Large intestine (tissue), 3 donors: ENCODE results near the gene FAM161A. TPM values are rescaled to one million over a fixed set of nuclear protein-coding genes. Genes with fewer than 3 reads are reported as not detected.
"Not testable (repeated sequence)": the region's sequence is repeated elsewhere in the genome, so short reads cannot be mapped to it uniquely, and the experiment has no call there.

Experiments
- DNase-seq, 2 donors: peaks; one replicate each; pipeline versions ENCODE4 v3.0.0 to v3.0.0-alpha.2; 2013
- H3K27ac ChIP-seq: one replicate; pipeline ENCODE4 v1.5.1; 2013; ENCODE audit warnings: low read length
- H3K27me3 ChIP-seq: 2 replicates; pipeline ENCODE4 v1.6.1; 2013; ENCODE audit warnings: low read length; ENCODE audit not compliant: control insufficient read depth, insufficient read depth
- H3K36me3 ChIP-seq: 2 replicates; pipeline ENCODE4 v1.6.1; 2013; ENCODE audit warnings: low read length; ENCODE audit not compliant: control insufficient read depth, insufficient read depth
- H3K4me1 ChIP-seq: one replicate; pipeline ENCODE4 v1.6.1; 2013; ENCODE audit warnings: low read length; ENCODE audit not compliant: control insufficient read depth, insufficient read depth
- H3K4me3 ChIP-seq: one replicate; pipeline ENCODE4 v1.5.1; 2013; ENCODE audit warnings: low read length
- H3K9me3 ChIP-seq: one replicate; pipeline ENCODE4 v1.6.1; 2013; ENCODE audit warnings: mild to moderate bottlenecking, low read depth, low read length, moderate library complexity; ENCODE audit not compliant: control insufficient read depth
- WGBS: methylation state at CpG from one replicate; pipeline ENCODE4 v1.1.5; 2013; ENCODE audit warnings: low lambda C conversion rate; ENCODE audit not compliant: insufficient coverage; 5-methylcytosine and 5-hydroxymethylcytosine counted together
- polyA plus RNA-seq: library from polyadenylated mRNA; unstranded; fragments of 120-200 nt; gene quantifications from one replicate; pipeline ENCODE4 v1.2.1, GENCODE V29; 2013

Gene FAM161A
- polyA plus RNA-seq, 1 donor: 7.4 TPM

DNA sequence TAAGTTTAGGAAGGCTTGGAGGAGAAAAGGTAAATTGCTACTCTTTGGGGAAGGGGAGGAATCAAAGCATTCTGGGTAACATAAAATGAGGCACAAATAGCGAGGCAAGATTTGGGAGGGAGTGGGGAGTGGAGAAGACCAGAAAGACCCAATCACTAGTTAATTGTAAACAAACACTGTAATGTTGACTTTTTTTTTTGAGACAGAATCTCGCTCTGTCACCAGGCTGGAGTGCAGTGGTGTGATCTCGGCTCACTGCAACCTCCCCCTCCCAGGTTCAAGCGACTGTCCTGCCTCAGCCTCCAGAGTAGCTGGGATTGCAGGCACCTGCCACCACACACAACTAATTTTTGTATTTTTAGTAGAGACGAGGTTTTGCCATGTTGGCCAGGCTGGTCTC lies 45.2 kb downstream of the FAM161A start:
- H3K4me1 ChIP-seq, H3K9me3 ChIP-seq, DNase-seq, H3K4me3 ChIP-seq, H3K27me3 ChIP-seq, H3K36me3 ChIP-seq, H3K27ac ChIP-seq: not testable (repeated sequence)
- WGBS: 50% methylated on average over 1 of the region's 5 CpGs

DNA sequence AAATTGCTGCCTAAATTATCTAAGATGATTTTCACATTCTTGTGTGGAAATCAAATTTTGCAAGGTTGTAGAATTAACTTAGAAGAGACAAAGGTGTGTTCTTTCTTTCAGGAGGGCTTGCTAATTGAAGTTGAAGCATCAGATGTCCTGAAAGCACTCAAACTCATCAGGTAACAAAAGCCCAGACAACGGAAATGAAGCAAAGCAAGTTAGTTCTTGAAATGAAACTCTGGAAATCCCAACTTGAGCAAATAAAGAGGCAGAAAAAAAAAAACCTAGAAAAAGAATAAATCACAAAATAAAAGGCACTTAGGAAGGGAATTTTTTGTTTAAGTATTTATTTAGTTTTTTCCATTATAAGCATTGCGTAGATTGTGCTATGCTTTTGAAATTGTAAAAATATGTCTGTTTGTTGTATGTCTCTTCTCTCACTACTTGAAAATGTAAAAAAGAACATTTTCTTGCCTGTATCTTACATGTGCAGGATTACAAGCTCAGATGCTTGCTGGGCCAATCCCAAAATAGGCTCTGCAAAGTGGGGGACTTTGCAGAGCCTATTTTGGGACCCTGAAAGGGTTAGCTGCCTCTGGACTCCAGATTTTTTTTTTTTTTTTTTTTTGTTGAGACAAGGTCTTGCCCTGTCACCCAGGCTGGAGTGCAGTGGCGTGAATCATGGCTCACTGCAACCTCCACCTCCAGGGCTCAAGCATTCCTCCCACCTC lies 46.7 kb downstream of the FAM161A start:
- H3K4me1 ChIP-seq: no peaks in the 10 kb centered on the region
- H3K36me3 ChIP-seq: no peaks in the 10 kb centered on the region
- no peak for DNase-seq
- WGBS: 80% methylated on average over 2 of the region's 3 CpGs
- H3K4me3 ChIP-seq: no peak overlapping the region
- H3K27me3 ChIP-seq: no peaks in the 10 kb centered on the region
- H3K27ac ChIP-seq: no peak overlapping the region
- H3K9me3 ChIP-seq: no peaks in the 10 kb centered on the region

DNA sequence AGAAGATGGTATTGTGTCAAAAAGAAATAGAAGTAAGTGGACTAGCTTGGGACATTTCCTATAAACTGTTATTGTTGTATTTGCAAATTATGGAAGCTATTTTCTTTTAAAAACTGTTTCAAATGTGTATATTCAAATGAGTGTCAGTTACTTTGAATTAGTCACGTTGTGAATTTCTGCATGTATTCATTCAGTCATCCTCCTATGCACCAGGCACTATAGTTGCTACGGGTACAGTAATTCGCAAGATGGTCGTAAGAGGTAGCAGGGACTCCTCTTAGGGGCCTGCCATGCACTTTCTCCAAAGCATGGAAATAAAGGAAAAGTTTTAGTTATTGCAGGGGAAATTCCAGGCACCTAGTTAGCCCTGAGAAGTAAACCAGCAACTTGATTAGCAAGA lies 51.3 kb downstream of the FAM161A start:
- no peaks in the 10 kb centered on the region for H3K4me1 ChIP-seq
- WGBS: no CpG with 5 or more reads among the region's 4 CpGs
- no peaks in the 10 kb centered on the region for H3K36me3 ChIP-seq
- DNase-seq: no peak
- H3K27me3 ChIP-seq: no peaks in the 10 kb centered on the region
- no peak overlapping the region for H3K27ac ChIP-seq
- no peaks in the 10 kb centered on the region for H3K9me3 ChIP-seq
- H3K4me3 ChIP-seq: no peak overlapping the region

DNA sequence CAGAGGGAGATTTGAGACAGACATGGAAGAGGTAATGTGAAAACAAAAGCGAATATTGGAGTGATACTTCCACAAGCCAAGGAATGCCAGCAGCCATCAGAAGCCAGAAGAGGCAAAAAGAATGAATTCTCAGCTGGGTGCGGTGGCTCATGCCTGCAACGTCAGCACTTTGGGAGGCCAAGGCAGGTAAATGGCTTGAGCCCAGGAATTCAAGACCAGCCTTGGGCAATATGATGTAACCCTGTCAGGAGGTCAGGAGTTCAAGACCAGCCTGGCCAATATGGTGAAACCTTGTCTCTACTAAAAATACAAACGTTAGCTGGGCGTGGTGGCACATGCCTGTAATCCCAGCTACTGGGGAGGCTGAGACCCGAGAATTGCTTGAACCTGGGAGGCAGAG lies 54.8 kb downstream of the FAM161A start:
- H3K27ac ChIP-seq: no peak overlapping the region
- no peaks in the 10 kb centered on the region for H3K9me3 ChIP-seq
- H3K4me1 ChIP-seq: no peaks in the 10 kb centered on the region
- no peaks in the 10 kb centered on the region for H3K36me3 ChIP-seq
- no CpG with 5 or more reads among the region's 6 CpGs for WGBS
- no peak overlapping the region for H3K4me3 ChIP-seq
- DNase-seq: no peak
- no peaks in the 10 kb centered on the region for H3K27me3 ChIP-seq

DNA sequence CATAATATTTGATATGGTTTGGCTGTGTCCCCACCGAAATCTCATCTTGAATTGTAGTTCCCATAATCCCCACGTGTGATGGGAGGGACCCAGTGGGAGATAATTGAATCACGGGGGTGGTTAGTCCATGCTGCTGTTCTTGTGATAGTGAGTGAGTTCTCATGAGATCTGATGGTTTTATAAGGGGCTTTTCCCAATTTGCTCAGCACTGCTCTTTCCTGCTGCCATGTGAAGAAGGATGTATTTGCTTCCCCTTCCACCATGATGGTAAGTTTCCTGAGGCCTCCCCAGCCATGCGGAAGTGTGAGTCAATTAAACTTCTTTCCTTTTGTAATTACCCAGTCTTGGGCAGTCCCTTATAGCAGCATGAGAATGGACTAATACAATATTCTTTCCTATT lies 56.4 kb downstream of the FAM161A start:
- not testable (repeated sequence) for H3K9me3 ChIP-seq, H3K4me3 ChIP-seq, DNase-seq, H3K27ac ChIP-seq, H3K27me3 ChIP-seq, H3K36me3 ChIP-seq, H3K4me1 ChIP-seq
- no CpG with 5 or more reads among the region's 4 CpGs for WGBS

DNA sequence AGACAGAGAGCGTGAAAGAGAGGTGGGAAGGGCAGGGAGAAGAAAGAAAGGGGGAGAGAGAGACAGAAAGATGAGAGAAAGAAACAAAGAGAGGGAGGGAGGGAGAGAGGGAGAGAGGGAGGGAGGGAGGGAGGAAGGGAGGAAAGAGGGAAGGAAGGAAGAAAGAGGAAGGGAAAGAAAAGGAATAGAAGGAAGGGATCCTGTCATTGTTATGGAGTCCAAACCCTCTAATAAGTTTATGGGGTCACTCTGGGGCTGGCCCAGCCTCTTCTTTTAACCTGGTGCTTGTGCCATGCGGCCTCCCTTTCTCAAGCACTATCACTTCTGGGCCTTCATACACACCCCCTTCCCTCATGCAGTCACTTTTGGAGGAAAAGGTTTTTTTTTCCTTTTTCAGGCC lies 58.5 kb downstream of the FAM161A start:
- Histone ChIP-seq H3K4me3 (no peak overlapping the region), H3K27ac (no peak overlapping the region), H3K9me3 (no peaks in the 10 kb centered on the region), H3K4me1 (no peaks in the 10 kb centered on the region), H3K36me3 (no peaks in the 10 kb centered on the region), H3K27me3 (peaks cover 3% of the 10 kb centered on the region)
- 95% methylated on average over 2 of the region's 2 CpGs for WGBS
- DNase-seq: no peak

DNA sequence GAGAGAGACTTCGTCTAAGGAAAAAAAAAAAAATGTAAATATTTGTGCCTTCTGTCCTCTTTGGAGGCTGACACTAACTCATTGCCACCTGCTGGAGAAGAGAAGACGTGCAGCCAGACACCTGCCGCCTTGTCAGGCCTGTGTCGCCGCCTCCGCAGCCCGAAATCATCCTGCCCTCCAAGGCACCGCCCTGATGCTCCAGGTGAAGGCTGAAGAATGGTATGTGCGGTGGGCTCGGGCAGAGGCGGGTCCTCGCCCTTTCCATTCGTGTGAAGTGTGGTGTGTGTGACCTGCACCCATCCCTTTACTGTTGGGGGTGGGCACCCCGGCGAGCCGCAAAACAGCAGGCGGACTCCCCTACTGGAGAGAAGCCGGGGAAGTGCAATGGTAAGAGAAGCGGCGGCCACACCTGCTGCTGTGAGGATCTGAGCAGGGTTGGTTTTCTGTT lies 60.4 kb downstream of the FAM161A start:
- Histone ChIP-seq H3K27me3 (peaks cover 3% of the 10 kb centered on the region), H3K36me3 (no peaks in the 10 kb centered on the region), H3K9me3 (no peaks in the 10 kb centered on the region), H3K4me3 (peak overlapping the region; percentile 23), H3K27ac (no peak overlapping the region), H3K4me1 (no peaks in the 10 kb centered on the region)
- no CpG with 5 or more reads among the region's 20 CpGs for WGBS
- peak; percentile 56 to 66 for DNase-seq

DNA sequence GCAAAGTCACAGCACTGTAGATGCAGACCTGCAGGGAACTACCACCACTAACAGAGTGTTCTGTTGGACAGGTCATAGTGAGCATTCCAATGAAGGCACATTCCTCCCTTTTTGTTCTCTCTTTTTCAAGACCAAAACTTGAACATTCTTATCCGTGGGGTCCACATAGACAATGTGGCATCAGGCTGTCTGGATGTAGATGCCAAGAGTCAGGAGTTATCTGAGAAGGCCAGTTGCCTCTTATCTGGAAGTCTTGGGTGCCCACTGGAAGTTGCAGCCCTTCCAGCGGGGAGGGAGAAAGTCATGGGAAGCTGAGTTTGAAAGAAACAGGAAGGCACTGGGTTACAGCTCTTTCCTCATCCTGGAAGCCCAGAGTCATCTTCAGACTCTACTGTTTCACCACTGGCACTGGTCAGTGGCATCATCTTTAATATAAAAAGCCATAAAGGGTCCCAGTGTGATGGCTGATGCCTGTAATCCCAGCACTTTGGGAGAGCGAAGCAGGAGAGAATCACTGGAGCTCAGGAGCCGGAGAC lies 61.4 kb downstream of the FAM161A start:
- Histone ChIP-seq H3K36me3 (no peaks in the 10 kb centered on the region), H3K4me1 (no peaks in the 10 kb centered on the region), H3K27ac (no peak overlapping the region), H3K27me3 (peaks cover 3% of the 10 kb centered on the region), H3K4me3 (no peak overlapping the region), H3K9me3 (no peaks in the 10 kb centered on the region)
- no CpG with 5 or more reads among the region's 4 CpGs for WGBS
- no peak for DNase-seq

DNA sequence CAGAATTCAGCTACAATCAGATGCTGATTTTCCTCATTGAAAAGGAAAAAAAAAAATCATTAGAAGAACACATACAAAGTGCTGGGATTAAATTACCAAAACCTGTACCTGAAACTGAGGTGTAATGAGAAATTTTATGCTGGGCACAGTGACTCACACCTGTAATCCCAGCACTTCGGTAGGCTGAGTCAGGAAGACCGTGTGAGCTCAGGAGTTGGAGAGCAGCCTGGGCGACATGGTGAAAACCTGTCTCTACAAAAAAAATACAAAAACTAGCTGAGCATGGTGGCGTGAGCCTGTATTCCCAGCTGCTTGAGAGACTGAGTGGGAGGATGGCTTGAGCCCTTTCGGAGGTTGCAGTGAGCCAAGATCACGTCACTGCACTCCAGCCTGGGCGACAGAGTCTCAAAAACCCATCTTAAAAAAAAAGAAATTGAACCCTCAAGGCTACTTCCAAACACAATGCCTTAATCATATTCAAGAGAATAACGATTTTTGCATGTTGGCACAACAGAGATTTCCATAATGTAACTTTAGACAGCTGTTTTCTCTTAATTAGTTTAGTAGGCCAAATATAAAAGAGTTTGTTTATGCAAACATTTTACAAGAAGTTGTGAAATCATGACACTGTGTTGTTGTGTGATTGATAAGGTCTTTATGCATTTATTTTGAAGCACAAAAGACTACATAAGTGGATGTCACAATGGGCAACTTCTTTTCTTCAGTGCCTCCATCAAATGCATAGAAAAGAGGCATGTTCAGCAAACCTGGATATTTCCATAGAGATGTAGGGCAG lies 63.9 kb downstream of the FAM161A start:
- no peaks in the 10 kb centered on the region for H3K4me1 ChIP-seq
- H3K4me3 ChIP-seq: no peak overlapping the region
- no peak for DNase-seq
- no CpG with 5 or more reads among the region's 8 CpGs for WGBS
- no peaks in the 10 kb centered on the region for H3K36me3 ChIP-seq
- H3K27me3 ChIP-seq: peaks cover 3% of the 10 kb centered on the region
- H3K27ac ChIP-seq: no peak overlapping the region
- H3K9me3 ChIP-seq: no peaks in the 10 kb centered on the region

DNA sequence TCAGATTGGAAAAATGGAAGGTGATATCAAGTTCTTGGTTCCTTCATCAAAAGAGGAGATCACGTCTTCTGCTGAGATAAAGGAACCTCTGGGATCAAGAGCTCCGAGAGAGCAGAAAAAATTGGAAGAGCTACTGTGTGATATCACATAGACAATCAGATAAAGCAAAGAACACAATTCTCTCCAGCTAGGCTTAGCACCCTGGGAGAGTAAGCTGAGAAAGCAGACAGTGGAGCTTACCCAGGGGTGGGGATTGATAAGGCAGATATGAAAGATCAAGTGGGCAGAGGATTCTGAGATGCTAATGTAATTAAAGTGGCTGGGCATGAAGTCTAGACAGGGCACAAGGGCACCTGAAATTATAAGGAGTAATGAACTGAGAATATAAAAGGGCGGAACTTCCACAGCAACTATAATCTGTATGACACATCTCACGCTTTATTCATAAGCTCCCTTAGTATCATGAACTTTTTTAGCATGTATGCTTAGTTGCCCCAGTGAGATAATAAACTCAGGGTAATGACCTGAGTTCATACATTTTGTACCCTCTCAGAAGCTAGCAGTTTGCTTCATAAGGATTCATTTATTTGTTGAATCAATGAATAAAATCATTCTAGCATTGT lies 65.8 kb downstream of the FAM161A start:
- no peaks in the 10 kb centered on the region for H3K4me1 ChIP-seq
- H3K27me3 ChIP-seq: no peaks in the 10 kb centered on the region
- H3K36me3 ChIP-seq: no peaks in the 10 kb centered on the region
- H3K4me3 ChIP-seq: no peak overlapping the region
- no peak overlapping the region for H3K27ac ChIP-seq
- WGBS: 56% methylated on average over 1 of the region's 4 CpGs
- H3K9me3 ChIP-seq: no peaks in the 10 kb centered on the region
- no peak for DNase-seq
